ENCODE data around the gene LDAH.

LDAH gene

DNA sequence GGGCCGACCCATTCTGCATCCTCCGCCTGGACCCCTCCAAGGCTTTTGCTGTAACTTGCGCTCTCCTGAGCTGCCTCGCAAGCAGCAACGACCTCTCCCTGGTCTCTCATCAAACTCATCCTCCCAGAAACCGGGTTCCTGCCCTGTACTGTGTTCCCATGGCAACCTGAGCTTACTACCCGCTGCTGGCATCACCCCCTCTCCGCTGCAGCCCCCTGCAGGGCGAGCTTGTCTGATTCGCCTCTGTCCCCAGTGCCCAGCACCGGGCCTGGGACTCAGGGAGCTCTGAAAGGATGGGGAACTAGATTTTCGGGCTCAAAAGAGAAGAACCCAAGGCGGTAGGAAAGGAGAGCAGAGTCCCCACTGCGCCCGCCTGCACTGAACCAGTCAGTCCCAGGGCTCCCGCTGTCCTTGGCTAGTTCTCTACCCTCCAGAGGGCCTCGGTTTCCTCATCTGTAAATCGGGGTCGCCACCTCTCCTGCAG is 172.5 kb downstream of the LDAH start:
- no peaks in the 10 kb centered on the region for H3K36me3 Mint-ChIP-seq
- peaks cover 32% of the 10 kb centered on the region for H3K4me1 Mint-ChIP-seq
- H3K27ac Mint-ChIP-seq, result no peak overlapping the region

DNA sequence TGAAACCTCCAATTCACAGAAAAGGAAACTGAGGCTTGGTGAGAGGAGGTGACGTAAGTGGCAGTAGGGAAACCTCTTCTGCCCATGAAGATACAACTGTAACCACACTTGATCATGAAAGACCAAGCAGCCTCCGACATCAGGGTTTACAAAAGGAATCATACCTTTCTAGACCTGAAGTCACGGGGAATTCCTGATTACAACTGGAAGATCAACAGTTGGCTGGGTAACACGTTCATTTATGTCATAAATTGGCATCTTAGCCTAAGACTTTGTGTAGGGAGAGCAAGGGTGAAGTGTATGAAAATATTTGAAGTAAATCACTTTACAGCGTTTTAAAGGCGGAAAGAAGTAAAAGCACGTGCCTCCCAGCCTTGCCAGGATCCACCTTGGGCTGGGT is 172.9 kb downstream of the LDAH start:
- H3K36me3 Mint-ChIP-seq, result no peaks in the 10 kb centered on the region
- H3K9me3 Mint-ChIP-seq, result no peaks in the 10 kb centered on the region
- H3K4me3 Mint-ChIP-seq, result peak overlapping the region; percentile 89
- no peak overlapping the region for H3K27ac Mint-ChIP-seq
- no peaks in the 10 kb centered on the region for H3K27me3 Mint-ChIP-seq
- H3K4me1 Mint-ChIP-seq, result peaks cover 32% of the 10 kb centered on the region

More for the DNA sequence above, 172.5 kb downstream of the LDAH start:
- H3K4me3 Mint-ChIP-seq, result peak overlapping the region; percentile 89
- no peaks in the 10 kb centered on the region for H3K27me3 Mint-ChIP-seq
- no peaks in the 10 kb centered on the region for H3K9me3 Mint-ChIP-seq

- Mint-ChIP-seq H3K4me3 (peak overlapping the region; percentile 89), H3K36me3 (peaks cover 3% of the 10 kb centered on the region), H3K27me3 (no peaks in the 10 kb centered on the region), H3K4me1 (peaks cover 32% of the 10 kb centered on the region), H3K27ac (peak overlapping the region; percentile 38), H3K9me3 (no peaks in the 10 kb centered on the region)
These were observed 173.3 kb downstream of the LDAH start for GRCh38 chr2:20649576-20649975.

GRCh38 chr2:20648831-20649230 is 174.1 kb downstream of the LDAH start:
- peak overlapping the region; percentile 89 for H3K4me3 Mint-ChIP-seq
- H3K36me3 Mint-ChIP-seq, result peaks cover 5% of the 10 kb centered on the region
- H3K27me3 Mint-ChIP-seq, result no peaks in the 10 kb centered on the region
- no peak overlapping the region for H3K27ac Mint-ChIP-seq
- H3K9me3 Mint-ChIP-seq, result no peaks in the 10 kb centered on the region
- peaks cover 32% of the 10 kb centered on the region for H3K4me1 Mint-ChIP-seq

DNA sequence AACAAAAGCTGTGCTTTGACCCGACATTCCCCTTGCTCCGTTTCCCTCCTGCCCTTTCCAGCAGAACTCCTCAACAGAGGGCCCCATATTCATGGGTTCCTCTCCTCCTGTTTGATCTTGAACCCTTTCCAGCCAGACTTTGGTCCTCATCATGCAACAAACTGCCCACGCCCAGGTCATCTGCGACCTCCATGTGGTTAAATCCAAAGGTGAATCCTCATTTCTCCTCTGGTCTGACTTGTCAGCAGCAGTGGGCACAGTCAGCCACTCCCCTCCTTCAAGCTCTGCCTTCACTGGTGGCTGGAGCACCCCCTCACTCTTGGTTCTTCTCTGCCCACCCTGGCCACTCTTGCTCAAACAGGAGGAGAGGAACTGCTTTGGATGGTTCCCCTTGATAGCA is 174.7 kb downstream of the LDAH start:
- H3K4me3 Mint-ChIP-seq, result no peak overlapping the region
- H3K27me3 Mint-ChIP-seq, result no peaks in the 10 kb centered on the region
- peaks cover 35% of the 10 kb centered on the region for H3K4me1 Mint-ChIP-seq
- peaks cover 5% of the 10 kb centered on the region for H3K36me3 Mint-ChIP-seq
- no peak overlapping the region for H3K27ac Mint-ChIP-seq
- no peaks in the 10 kb centered on the region for H3K9me3 Mint-ChIP-seq

- Mint-ChIP-seq H3K27ac (no peak overlapping the region), H3K4me3 (no peak overlapping the region), H3K36me3 (peaks cover 5% of the 10 kb centered on the region), H3K9me3 (no peaks in the 10 kb centered on the region), H3K27me3 (no peaks in the 10 kb centered on the region), H3K4me1 (peaks cover 38% of the 10 kb centered on the region)
These were observed 175.2 kb downstream of the LDAH start for GRCh38 chr2:20647738-20648137.

DNA sequence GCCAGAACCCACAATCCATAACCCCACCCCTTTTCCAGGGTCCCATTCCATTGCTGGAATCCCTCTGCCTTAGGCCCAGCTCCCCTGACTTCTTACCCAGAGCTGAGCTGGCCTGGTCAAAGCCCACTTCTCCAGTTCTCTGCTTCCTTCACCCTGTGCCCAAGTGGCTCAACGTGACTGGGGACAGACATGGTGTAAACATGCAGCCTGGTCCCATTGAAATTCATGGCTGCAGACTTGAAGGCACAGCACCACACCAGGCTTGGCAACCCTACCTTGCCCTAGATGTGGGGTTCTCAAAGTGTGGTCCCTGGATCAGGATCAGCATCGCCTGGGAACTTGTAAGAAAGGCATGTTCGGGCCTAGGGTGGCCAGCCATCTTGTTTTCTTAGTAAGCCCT is 175.7 kb downstream of the LDAH start:
- Mint-ChIP-seq H3K4me1 (peaks cover 38% of the 10 kb centered on the region), H3K36me3 (peaks cover 5% of the 10 kb centered on the region), H3K27me3 (no peaks in the 10 kb centered on the region), H3K4me3 (no peak overlapping the region), H3K9me3 (no peaks in the 10 kb centered on the region), H3K27ac (no peak overlapping the region)

GRCh38 chr2:20646446-20646845 is 176.5 kb downstream of the LDAH start:
- Mint-ChIP-seq H3K9me3 (no peaks in the 10 kb centered on the region), H3K4me1 (peaks cover 36% of the 10 kb centered on the region), H3K4me3 (no peak overlapping the region), H3K27me3 (no peaks in the 10 kb centered on the region), H3K27ac (no peak overlapping the region), H3K36me3 (peaks cover 6% of the 10 kb centered on the region)

- peaks cover 33% of the 10 kb centered on the region for H3K4me1 Mint-ChIP-seq
- no peak overlapping the region for H3K4me3 Mint-ChIP-seq
- no peaks in the 10 kb centered on the region for H3K9me3 Mint-ChIP-seq
- peaks cover 6% of the 10 kb centered on the region for H3K36me3 Mint-ChIP-seq
- H3K27me3 Mint-ChIP-seq, result no peaks in the 10 kb centered on the region
- no peak overlapping the region for H3K27ac Mint-ChIP-seq
These were observed 177.1 kb downstream of the LDAH start for GRCh38 chr2:20645761-20646160.

- H3K36me3 Mint-ChIP-seq, result peaks cover 6% of the 10 kb centered on the region
- H3K4me3 Mint-ChIP-seq, result no peak overlapping the region
- H3K27me3 Mint-ChIP-seq, result no peaks in the 10 kb centered on the region
- H3K4me1 Mint-ChIP-seq, result peaks cover 30% of the 10 kb centered on the region
- no peak overlapping the region for H3K27ac Mint-ChIP-seq
- no peaks in the 10 kb centered on the region for H3K9me3 Mint-ChIP-seq
These were observed 177.6 kb downstream of the LDAH start for GRCh38 chr2:20645301-20645701.

- Mint-ChIP-seq H3K27me3 (no peaks in the 10 kb centered on the region), H3K4me3 (no peak overlapping the region), H3K4me1 (peaks cover 15% of the 10 kb centered on the region), H3K9me3 (no peaks in the 10 kb centered on the region), H3K27ac (no peak overlapping the region), H3K36me3 (peaks cover 9% of the 10 kb centered on the region)
These were observed 179.1 kb downstream of the LDAH start for GRCh38 chr2:20643826-20644225.

GRCh38 chr2:20643060-20643459 is 179.8 kb downstream of the LDAH start:
- no peaks in the 10 kb centered on the region for H3K9me3 Mint-ChIP-seq

DNA sequence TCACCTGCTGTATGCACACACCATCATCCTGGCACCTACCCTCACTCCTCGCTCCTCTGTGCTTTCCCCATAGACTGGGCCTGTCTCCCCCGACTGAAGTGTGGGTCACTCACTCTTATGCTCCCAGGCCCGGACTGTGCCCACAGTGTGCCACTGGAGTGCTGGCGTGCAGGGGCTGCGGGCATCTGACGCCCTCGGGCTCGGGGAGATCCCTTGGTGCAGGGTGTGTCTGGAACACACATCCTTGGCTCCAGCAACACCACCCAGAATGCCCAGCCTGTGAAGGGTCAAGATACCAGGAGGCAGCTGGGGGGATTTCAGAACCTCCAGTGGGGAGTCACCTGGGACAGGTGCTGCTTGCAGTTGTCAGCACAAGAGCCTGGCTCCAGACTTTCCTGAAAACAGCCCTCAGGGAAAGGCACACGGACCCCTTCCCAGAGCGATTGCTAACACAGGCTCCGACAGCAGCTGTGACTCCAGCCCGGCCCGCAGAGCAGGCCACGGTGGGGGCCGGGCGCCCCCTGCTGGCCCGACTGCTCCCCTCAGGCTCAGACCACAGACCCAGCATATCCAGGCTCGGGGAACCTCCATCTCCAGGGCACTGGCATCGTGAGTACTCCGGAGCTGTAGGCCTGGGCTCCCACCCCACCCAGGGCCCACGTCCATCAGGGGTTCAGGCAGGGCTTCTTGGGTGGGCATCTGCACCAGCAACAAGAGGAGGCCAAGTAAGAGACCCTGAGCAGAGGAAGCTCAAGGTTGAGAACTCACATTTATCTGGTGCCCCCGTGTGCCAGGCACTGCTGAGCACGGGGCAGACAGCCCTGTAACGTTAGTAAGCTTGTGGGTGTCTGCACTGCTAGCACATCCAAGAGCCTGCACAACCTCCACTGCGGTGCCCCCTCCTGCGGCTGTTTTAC is 180.6 kb downstream of the LDAH start:
- Mint-ChIP-seq H3K27ac (no peak overlapping the region), H3K27me3 (no peaks in the 10 kb centered on the region), H3K9me3 (no peaks in the 10 kb centered on the region), H3K4me1 (peaks cover 6% of the 10 kb centered on the region), H3K36me3 (peaks cover 9% of the 10 kb centered on the region), H3K4me3 (no peak overlapping the region)

More at GRCh38 chr2:20643060-20643459, 179.8 kb downstream of the LDAH start:
- Mint-ChIP-seq H3K27ac (no peak overlapping the region), H3K4me1 (peaks cover 8% of the 10 kb centered on the region), H3K27me3 (no peaks in the 10 kb centered on the region), H3K36me3 (peaks cover 9% of the 10 kb centered on the region), H3K4me3 (no peak overlapping the region)

DNA sequence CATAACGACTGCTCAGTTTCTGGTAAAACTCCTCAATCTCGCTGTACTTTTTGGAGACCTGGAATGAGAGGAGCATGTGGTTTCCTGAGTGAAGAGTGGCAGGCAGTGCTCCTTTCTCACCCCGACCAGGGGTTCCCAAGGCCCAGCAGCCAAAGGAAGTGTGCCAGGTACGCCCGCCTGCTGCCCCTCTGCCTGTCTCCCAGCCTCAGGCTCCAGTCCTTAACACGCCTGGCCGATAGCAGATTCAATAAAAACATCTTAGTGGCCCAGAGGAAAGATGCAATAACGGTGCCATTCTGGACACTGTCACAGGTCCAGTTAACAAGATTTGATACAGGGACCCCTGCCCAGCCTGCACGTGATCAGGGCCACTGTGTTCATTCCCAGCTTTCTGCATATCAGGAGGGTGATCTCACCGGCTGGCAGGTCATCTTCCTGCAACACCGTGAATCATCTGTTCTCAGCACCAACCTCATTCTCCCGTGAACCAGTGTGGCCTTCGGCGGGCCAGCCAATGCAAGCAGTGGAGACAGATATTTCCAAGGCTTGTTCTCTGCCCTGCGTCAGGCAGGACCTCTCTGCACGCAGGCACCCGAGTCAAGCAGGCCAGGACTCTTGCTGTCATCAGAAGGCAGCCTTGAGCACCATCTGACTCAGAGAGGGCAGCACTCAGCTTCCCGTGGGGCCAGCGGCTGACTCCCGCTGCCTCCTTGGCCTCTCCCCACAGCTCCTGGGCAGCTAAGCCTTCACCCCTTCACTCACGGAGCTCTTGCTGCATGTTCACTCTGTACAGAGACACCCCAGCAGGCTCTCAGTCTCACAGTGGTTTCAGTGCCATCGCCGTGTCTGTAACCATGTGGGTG is 181.5 kb downstream of the LDAH start:
- Mint-ChIP-seq H3K4me3 (no peak overlapping the region), H3K36me3 (peaks cover 9% of the 10 kb centered on the region), H3K9me3 (no peaks in the 10 kb centered on the region), H3K27me3 (no peaks in the 10 kb centered on the region), H3K27ac (no peak overlapping the region), H3K4me1 (peaks cover 6% of the 10 kb centered on the region)

- Mint-ChIP-seq H3K36me3 (peaks cover 9% of the 10 kb centered on the region), H3K4me3 (no peak overlapping the region), H3K27ac (no peak overlapping the region), H3K27me3 (no peaks in the 10 kb centered on the region), H3K4me1 (peaks cover 6% of the 10 kb centered on the region), H3K9me3 (no peaks in the 10 kb centered on the region)
These were observed 182.3 kb downstream of the LDAH start for GRCh38 chr2:20640411-20641122.
